ENCODE measurements around the gene PIK3CB. TPM values are rescaled to one million over a fixed set of nuclear protein-coding genes. Genes with fewer than 3 reads are reported as not detected.
A peak's percentile ranks its signal among the peaks of the same experiment; 100 is the strongest.
"Not testable (repeated sequence)": the region's sequence is repeated elsewhere in the genome, so short reads cannot be mapped to it uniquely, and the experiment has no call there.

Gene PIK3CB
- total RNA-seq, 2 experiments from 2014 or later: 15.5 to 16.7 TPM

DNA sequence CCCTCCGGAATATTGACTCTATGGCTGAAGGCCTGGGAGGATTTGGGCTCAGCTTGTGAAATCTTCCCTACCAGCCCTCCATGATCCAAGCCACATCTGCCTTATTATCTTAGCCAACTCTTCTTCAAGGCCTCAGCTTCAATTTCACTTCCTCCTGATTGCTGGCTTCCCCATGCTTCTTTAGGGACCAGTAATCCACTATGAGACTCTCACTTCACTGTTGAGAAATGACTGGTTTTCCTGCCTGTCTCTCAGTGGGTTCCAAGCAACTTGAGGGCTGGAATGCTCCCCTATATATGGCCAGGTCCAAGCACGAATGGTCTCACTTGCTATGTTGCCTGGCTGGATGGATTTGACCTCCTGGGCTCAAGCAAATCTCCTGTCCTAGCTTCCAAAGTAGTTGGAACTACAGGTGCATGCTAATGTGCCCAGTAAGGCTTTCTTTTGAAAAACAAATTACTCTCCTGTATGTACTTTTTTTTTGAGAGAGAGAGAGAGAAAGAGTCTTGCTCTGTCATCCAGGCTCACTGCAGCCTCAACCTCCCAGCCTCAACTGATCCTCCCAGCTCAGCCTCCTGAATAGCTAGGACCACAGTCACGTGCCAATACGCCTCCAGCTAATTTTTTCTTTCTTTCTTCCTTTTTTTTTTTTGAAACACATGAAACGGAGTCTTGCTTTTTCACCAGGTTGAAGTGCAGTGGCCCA is 7.9 kb upstream of the PIK3CB start:
- ChIA-PET CTCF (interaction anchor here (0.6 to 0.8 kb wide), 2 partner anchors 66 to 347 kb away, joined by 3 read pairs; no protein-coding TSS in a partner anchor), POLR2A (no interaction called here)
- no peaks in the 10 kb centered on the region for H3K4me1 Mint-ChIP-seq
- H3K27ac Mint-ChIP-seq: no peak overlapping the region
- no peaks in the 10 kb centered on the region for H3K27me3 Mint-ChIP-seq
- DNase-seq: no peak
- H3K36me3 Mint-ChIP-seq (ENCODE audit: low read depth): no peaks in the 10 kb centered on the region
- H3K9me3 Mint-ChIP-seq: no peaks in the 10 kb centered on the region
- no peak overlapping the region for H3K4me3 Mint-ChIP-seq

DNA sequence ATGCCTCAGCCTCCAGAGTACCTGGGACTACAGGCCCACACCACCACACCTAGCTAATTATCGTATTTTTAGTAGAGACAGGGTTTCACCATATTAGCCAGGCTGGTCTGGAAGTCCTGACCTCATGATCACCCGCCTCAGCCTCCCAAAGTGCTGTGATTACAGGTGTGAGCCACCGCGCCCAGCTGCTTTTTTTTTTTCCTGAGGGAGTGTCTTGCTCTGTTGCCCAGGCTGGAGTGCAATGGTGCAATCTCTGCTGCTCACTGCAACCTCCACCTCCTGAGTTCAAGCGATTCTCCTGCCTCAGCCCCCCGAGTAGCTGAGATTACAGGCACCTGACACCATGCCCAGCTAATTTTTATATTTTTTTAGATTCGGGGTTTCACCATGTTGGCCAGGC is 3.7 kb upstream of the PIK3CB start:
- H3K36me3 Mint-ChIP-seq (ENCODE audit: low read depth); H3K4me3 Mint-ChIP-seq; H3K9me3 Mint-ChIP-seq; DNase-seq; H3K27me3 Mint-ChIP-seq; H3K27ac Mint-ChIP-seq: not testable (repeated sequence)
- ChIA-PET CTCF (interaction anchor here (1.2 to 1.4 kb wide), 2 partner anchors 19 to 77 kb away, joined by 3 to 5 read pairs; no protein-coding TSS in a partner anchor), POLR2A (interaction anchor here (0.6 kb wide), 1 partner anchor 119 kb away, joined by 3 read pairs; no protein-coding TSS in a partner anchor)
- peaks cover 16% of the 10 kb centered on the region for H3K4me1 Mint-ChIP-seq

DNA sequence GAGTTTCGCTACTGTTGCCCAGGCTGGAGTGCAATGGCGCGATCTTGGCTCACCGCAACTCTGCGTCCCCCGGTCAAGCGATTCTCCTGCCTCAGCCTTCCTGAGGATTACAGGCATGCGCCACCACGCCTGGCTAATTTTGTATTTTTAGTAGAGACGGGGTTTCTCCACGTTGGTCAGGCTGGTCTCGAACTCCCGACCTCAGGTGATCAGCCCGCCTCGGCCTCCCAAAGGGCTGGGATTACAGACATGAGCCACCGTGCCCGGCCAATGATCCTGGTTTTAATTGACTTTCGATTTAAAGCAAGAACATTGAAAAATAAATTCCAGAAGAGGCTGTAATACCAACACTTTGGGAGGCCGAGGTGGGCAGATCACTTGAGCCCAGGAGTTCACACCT is 1.1 kb upstream of the PIK3CB start:
- DNase-seq; H3K9me3 Mint-ChIP-seq; H3K27me3 Mint-ChIP-seq; H3K4me3 Mint-ChIP-seq; H3K36me3 Mint-ChIP-seq (ENCODE audit: low read depth); POLR2A ChIA-PET; H3K27ac Mint-ChIP-seq: not testable (repeated sequence)
- CTCF ChIA-PET: interaction anchor here (0.6 to 1.1 kb wide), 2 partner anchors 11 to 53 kb away, joined by 4 to 7 read pairs; no protein-coding TSS in a partner anchor
- H3K4me1 Mint-ChIP-seq: peaks cover 28% of the 10 kb centered on the region

DNA sequence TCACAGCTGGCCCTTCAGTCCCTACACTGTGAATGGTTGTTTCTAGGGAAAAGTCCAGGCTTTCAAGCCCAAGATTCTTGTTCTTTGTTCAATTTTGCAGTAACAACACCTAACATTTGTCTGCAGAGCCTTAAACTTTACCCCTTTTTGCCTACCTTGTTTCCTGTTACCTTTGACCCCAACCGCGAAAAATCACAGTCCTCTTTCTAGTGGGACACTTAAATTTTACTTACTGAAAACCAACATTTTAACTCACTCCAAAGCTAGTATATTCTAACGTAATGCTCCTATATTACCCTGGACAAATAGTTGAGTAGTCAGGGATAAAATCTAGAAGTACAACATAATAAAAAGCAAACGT is 649 bp upstream of the PIK3CB start:
- no peaks in the 10 kb centered on the region for H3K27me3 Mint-ChIP-seq
- POLR2A ChIA-PET: no interaction called here

DNA sequence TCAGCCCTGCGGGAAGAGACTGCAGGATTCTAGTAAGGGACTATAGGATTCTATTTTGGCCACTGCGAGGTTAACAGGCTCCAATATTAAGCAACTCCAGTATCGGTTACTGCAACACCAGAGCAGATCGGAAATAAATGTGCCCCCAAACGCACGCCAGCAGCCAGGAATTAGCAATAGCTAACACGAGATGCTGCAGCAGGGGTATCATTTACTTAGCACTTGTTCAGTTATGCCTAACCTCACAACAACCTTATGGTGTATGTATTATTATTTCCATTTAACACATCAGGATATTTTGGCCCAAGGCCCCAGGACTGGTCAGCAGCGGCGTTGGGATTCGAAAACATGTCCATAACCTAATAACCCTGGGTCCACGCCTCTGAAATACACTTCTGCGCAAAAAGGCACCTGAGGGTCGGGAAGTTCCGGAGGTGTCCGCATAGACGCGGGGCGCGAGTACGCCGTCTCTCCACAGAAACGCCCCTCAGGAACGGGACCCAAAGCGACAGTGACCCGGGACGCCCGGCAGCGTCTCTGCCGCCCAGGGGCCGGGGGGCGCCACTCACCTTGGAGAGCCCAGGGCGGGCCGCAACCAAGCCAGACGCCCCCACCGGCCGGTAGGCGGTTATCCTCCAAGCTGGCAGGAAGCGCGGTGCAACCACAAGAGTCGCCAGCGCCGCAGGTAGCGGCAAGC is 681 bp downstream of the PIK3CB start:
- POLR2A ChIA-PET: no interaction called here
- Mint-ChIP-seq H3K4me3 (peak overlapping the region; percentile 91), H3K27ac (peak overlapping the region; percentile 86), H3K9me3 (peaks cover 2% of the 10 kb centered on the region), H3K36me3 (ENCODE audit: low read depth) (peaks cover 11% of the 10 kb centered on the region), H3K4me1 (peaks cover 28% of the 10 kb centered on the region), H3K27me3 (no peaks in the 10 kb centered on the region)
- peak; percentile 65 for DNase-seq
- CTCF ChIA-PET: interaction anchor here (1.5 kb wide), 1 partner anchor 81 kb away, joined by 5 read pairs; no protein-coding TSS in a partner anchor

More for the DNA sequence above, 649 bp upstream of the PIK3CB start:
- H3K4me1 Mint-ChIP-seq: peaks cover 28% of the 10 kb centered on the region
- H3K9me3 Mint-ChIP-seq: peaks cover 2% of the 10 kb centered on the region
- DNase-seq: peak; percentile 11
- peak overlapping the region; percentile 98 for H3K27ac Mint-ChIP-seq
- H3K36me3 Mint-ChIP-seq (ENCODE audit: low read depth): peaks cover 8% of the 10 kb centered on the region
- H3K4me3 Mint-ChIP-seq: peak overlapping the region; percentile 91
- CTCF ChIA-PET: no interaction called here

DNA sequence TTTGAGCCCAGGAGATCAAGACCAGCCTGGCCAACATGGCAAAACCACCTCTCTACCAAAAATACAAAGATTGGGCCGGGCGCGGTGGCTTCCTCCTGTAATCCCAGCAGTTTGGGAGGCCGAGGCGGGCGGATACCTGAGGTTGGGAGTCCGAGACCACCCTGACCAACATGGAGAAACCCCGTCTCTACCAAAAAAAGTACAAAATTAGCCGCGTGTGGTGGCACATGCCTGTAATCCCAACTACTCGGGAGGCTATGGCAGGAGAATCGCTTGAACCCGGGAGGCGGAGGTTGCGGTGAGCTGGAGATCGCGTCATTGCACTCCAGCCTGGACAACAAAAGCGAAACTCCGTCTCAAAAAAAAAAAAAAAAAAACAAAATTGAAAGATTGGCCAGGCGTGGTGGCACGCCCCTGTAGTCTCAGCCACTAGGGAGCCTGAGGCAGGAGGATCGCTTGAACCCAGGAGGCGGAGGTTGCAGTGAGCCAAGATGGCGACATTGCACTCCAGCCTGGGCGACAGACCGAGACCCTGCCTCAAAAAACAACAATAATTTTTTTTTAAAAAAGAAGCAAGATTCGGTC is 2.2 kb downstream of the PIK3CB start:
- H3K27ac Mint-ChIP-seq, DNase-seq, H3K4me3 Mint-ChIP-seq, H3K9me3 Mint-ChIP-seq, POLR2A ChIA-PET, H3K27me3 Mint-ChIP-seq, CTCF ChIA-PET: not testable (repeated sequence)
- peaks cover 11% of the 10 kb centered on the region for H3K36me3 Mint-ChIP-seq (ENCODE audit: low read depth)
- H3K4me1 Mint-ChIP-seq: peaks cover 28% of the 10 kb centered on the region

DNA sequence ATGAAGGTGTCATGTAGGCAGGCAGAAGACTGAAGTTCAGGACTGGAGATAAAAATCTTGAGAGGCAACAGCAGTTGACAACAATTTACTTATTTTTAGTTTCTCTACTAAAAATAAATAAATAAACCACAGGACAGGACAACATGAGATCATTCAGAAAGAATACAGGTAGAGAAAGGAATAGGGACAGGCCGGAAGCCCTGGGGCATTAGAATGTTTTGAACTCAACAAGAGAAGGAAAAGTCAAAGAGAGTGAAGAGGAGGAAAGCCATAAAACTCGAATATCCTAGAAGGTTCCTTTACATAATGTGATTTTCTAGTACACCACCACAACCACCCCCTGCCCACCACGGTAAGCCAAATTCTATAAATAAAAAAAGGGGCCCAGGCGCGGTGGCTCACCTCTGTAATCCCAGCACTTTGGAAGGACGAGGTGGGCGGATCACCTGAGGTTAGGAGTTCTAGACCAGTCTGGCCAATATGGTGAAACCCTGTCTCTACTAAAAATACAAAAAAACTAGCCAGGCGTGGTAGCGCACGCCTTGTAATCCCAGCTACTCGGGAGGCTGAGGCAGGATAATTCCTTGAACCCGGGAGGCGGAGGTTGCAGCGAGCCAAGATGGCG is 4.7 kb downstream of the PIK3CB start:
- H3K4me1 Mint-ChIP-seq: peaks cover 17% of the 10 kb centered on the region
- CTCF ChIA-PET: no interaction called here
- no peak overlapping the region for H3K27ac Mint-ChIP-seq
- H3K4me3 Mint-ChIP-seq: no peak overlapping the region
- H3K27me3 Mint-ChIP-seq: no peaks in the 10 kb centered on the region
- POLR2A ChIA-PET: no interaction called here
- H3K9me3 Mint-ChIP-seq: peaks cover 2% of the 10 kb centered on the region
- H3K36me3 Mint-ChIP-seq (ENCODE audit: low read depth): peaks cover 20% of the 10 kb centered on the region
- no peak for DNase-seq

DNA sequence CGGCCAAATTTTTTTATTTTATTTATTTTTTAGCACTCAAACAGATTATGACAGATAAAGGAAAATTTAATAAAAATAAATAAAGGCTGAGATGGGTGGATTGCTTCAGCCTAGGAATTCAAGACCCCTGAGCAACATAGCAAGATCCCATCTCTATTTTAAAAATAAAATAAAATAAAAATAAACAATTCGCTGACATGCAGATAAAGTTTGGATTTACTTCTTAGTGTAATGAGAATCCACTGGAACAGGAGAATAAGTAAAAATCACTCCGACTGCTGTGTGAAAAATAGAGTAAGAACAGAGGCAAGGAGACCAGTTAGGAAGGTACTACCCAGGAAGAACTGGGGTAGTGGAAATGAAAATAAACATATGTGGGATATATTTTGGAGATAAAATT is 5.6 kb downstream of the PIK3CB start:
- Mint-ChIP-seq H3K4me3 (no peak overlapping the region), H3K4me1 (peaks cover 19% of the 10 kb centered on the region), H3K9me3 (peaks cover 2% of the 10 kb centered on the region), H3K27me3 (no peaks in the 10 kb centered on the region), H3K36me3 (ENCODE audit: low read depth) (peaks cover 22% of the 10 kb centered on the region), H3K27ac (no peak overlapping the region)
- DNase-seq: no peak
- POLR2A ChIA-PET: no interaction called here
- CTCF ChIA-PET: no interaction called here

DNA sequence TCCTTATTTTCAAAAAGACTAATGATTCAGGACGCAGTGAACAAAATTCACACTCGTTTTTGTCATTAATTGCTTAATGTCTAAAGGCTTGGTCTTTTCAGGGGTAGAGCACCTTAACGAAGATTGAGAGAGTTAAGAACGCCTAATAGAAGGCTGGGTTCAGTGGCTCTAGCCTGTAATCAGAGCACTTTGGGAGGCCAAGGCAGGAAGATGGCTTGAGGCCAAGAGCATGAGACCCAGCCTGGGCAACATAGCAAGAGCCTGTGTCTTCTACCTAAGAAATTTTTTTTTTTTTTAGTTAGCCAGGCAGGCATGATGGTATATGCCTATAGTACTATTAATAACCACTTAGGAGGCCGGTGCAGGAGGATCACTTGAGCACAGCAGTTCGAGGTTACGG is 7.5 kb downstream of the PIK3CB start:
- H3K27me3 Mint-ChIP-seq: no peaks in the 10 kb centered on the region
- peaks cover 21% of the 10 kb centered on the region for H3K36me3 Mint-ChIP-seq (ENCODE audit: low read depth)
- H3K9me3 Mint-ChIP-seq: peaks cover 2% of the 10 kb centered on the region
- H3K4me3 Mint-ChIP-seq: no peak overlapping the region
- H3K4me1 Mint-ChIP-seq: peaks cover 10% of the 10 kb centered on the region
- DNase-seq: no peak
- POLR2A ChIA-PET: no interaction called here
- CTCF ChIA-PET: interaction anchor here (0.6 kb wide), 1 partner anchor 9 kb away, joined by 3 read pairs; no protein-coding TSS in a partner anchor
- no peak overlapping the region for H3K27ac Mint-ChIP-seq

DNA sequence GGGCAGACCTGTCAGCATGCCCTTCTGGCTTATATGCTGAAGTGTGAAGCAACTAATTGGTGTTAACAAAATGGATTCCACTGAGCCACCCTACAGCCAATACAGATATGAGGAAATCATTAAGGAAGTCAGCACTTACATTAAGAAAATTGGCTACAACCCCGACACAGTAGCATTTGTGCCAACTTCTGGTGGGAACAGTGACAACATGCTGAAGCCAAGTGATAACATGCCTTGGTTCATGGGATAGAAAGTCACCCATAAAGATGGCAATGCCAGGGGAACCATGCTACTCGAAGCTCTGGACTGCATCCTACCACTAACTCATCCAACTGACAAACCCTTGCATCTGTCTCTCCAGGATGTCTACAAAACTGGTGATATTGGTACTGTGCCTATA is 9.4 kb downstream of the PIK3CB start:
- H3K36me3 Mint-ChIP-seq (ENCODE audit: low read depth): peaks cover 14% of the 10 kb centered on the region
- H3K27ac Mint-ChIP-seq: no peak overlapping the region
- CTCF ChIA-PET: interaction anchor here (0.6 to 1.5 kb wide), 7 partner anchors 10 to 704 kb away, joined by 3 to 6 read pairs (median 3); no protein-coding TSS in a partner anchor
- POLR2A ChIA-PET: no interaction called here
- H3K4me1 Mint-ChIP-seq: peaks cover 3% of the 10 kb centered on the region
- H3K4me3 Mint-ChIP-seq: no peak overlapping the region
- no peak for DNase-seq
- no peaks in the 10 kb centered on the region for H3K9me3 Mint-ChIP-seq
- H3K27me3 Mint-ChIP-seq: no peaks in the 10 kb centered on the region

DNA sequence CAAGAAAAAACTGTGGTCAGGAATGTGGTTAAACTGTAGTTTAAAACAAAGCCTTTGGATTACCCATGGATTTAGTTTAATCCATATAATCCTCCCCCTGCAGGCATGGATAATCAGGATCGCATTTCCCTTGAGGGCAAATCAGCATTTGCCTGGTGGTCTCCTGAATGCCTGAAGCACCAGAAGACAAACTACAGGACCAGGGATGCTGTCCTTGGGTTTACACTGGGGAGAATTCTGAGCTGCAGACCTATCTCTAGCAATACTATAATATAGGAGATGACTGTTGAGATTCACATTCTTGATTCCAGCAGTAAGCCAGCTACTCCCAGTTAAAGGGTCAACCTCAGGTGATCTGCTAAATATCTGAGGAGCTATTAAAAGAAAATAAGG is 10.6 kb downstream of the PIK3CB start:
- Mint-ChIP-seq H3K4me3 (no peak overlapping the region), H3K27me3 (no peaks in the 10 kb centered on the region), H3K4me1 (peaks cover 5% of the 10 kb centered on the region), H3K27ac (no peak overlapping the region), H3K36me3 (ENCODE audit: low read depth) (peaks cover 12% of the 10 kb centered on the region), H3K9me3 (no peaks in the 10 kb centered on the region)
- POLR2A ChIA-PET: no interaction called here
- CTCF ChIA-PET: interaction anchor here (1.2 to 1.5 kb wide), 2 partner anchors 8 to 98 kb away, joined by 3 to 6 read pairs; no protein-coding TSS in a partner anchor
- DNase-seq: no peak

DNA sequence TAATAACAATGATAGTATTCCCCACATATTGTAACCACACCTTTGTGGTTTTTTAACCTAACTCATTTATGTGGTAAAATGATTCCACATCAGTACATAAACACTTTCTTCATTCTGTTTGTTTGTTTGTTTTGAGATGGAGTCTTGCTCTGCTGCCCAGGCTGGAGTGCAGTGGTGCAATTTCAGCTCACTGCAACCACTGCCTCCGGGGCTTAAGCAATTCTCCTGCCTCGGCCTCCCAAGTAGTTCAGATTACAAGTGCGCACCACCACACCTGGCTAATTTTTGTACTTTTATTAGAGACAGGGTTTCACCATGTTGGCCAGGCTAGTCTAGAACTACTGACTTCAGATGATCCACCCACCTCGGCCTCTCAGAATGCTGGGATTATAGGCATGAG is 14.3 kb downstream of the PIK3CB start:
- peaks cover 15% of the 10 kb centered on the region for H3K4me1 Mint-ChIP-seq
- H3K4me3 Mint-ChIP-seq; H3K36me3 Mint-ChIP-seq (ENCODE audit: low read depth); POLR2A ChIA-PET; CTCF ChIA-PET; DNase-seq; H3K9me3 Mint-ChIP-seq; H3K27ac Mint-ChIP-seq; H3K27me3 Mint-ChIP-seq: not testable (repeated sequence)

Measured in activated CD4-positive, alpha-beta T cell treated with anti-CD3 and anti-CD28 coated beads, Interleukin-2, amount 10 ng/mL, durations not matched to agents 7 days and 5 days (primary cell).